ENCODE measurements around the gene PTPRO. TPM values are rescaled to one million over a fixed set of nuclear protein-coding genes. Genes with fewer than 3 reads are reported as not detected.

Gene PTPRO
- polyA plus RNA-seq, 1 of the 3 experiments (the other 2 are of a cell fraction) = 1.4 TPM

- Histone ChIP-seq H2AFZ (ENCODE audit: low read depth) (no peak overlapping the region), H3K9me2 (no peaks in the 10 kb centered on the region), H4K20me1 (ENCODE audit: insufficient read depth) (no peaks in the 10 kb centered on the region), H3K4me3 (ENCODE audit: low read depth in 2 of 2, low read length in 1 of 2) (no peak overlapping the region), H3K27me3 (ENCODE audit: insufficient read depth) (no peaks in the 10 kb centered on the region), H3K27ac (ENCODE audit: low read depth in 2 of 2, low read length in 1 of 2) (no peak overlapping the region), H3K36me3 (replicated peaks in 1 of 2; ENCODE audit: control insufficient read depth in 1 of 2, insufficient read depth in 2 of 2, low read length in 1 of 2) (no peaks in the 10 kb centered on the region), H3K4me2 (no peak overlapping the region), H3K79me2 (ENCODE audit: insufficient read depth) (no peaks in the 10 kb centered on the region), H3F3A (replicated peaks; ENCODE audit: insufficient read depth) (no peaks in the 10 kb centered on the region), H3K9me3 (no peaks in the 10 kb centered on the region), H3K9ac (no peak overlapping the region), H3K4me1 (ENCODE audit: control insufficient read depth in 1 of 2, insufficient read depth in 2 of 2, low read depth in 1 of 2, low read length in 1 of 2) (no peaks in the 10 kb centered on the region)
- ChIA-PET POLR2A (no interaction called here), CTCF (interaction anchor here (1.5 to 1.7 kb wide), 2 partner anchors 10 to 12 kb away, joined by 3 to 8 read pairs; no protein-coding TSS in a partner anchor)
- 92% methylated on average over 1 of the region's 1 CpG for WGBS (ENCODE audit: low lambda C conversion rate)
- no peak for TF ChIP-seq EP300 (IDR thresholded peaks at IDR 0.05; ENCODE audit: borderline replicate concordance in 1 of 2, low read depth in 1 of 2, low read length in 1 of 2)
- no peak for TF ChIP-seq NFIC (IDR thresholded peaks at IDR 0.05; ENCODE audit: borderline replicate concordance)
- DNase-seq = no peak
Measured at GRCh38 chr12:15574353-15574752, 252.0 kb downstream of the PTPRO start.

- CTCF ChIA-PET = no interaction called here
- Histone ChIP-seq H3K9me3 (no peaks in the 10 kb centered on the region), H3K9me2 (no peaks in the 10 kb centered on the region), H3K36me3 (replicated peaks in 1 of 2; ENCODE audit: control insufficient read depth in 1 of 2, insufficient read depth in 2 of 2, low read length in 1 of 2) (no peaks in the 10 kb centered on the region), H3K27ac (ENCODE audit: low read depth in 2 of 2, low read length in 1 of 2) (no peak overlapping the region), H3K4me1 (ENCODE audit: control insufficient read depth in 1 of 2, insufficient read depth in 2 of 2, low read depth in 1 of 2, low read length in 1 of 2) (no peaks in the 10 kb centered on the region), H4K20me1 (ENCODE audit: insufficient read depth) (no peaks in the 10 kb centered on the region), H3K27me3 (ENCODE audit: insufficient read depth) (no peaks in the 10 kb centered on the region), H3K9ac (no peak overlapping the region), H3K4me3 (ENCODE audit: low read depth in 2 of 2, low read length in 1 of 2) (no peak overlapping the region), H3K4me2 (no peak overlapping the region), H3K79me2 (ENCODE audit: insufficient read depth) (no peaks in the 10 kb centered on the region), H2AFZ (ENCODE audit: low read depth) (no peak overlapping the region), H3F3A (replicated peaks; ENCODE audit: insufficient read depth) (no peaks in the 10 kb centered on the region)
- POLR2A ChIA-PET = no interaction called here
- WGBS (ENCODE audit: low lambda C conversion rate) = 60% methylated on average over 3 of the region's 3 CpGs
- DNase-seq = no peak
- TF ChIP-seq JUND (IDR thresholded peaks at IDR 0.05) (no peak), TEAD4 (IDR thresholded peaks at IDR 0.05; ENCODE audit: borderline replicate concordance, insufficient read depth) (no peak), YY1 (IDR thresholded peaks at IDR 0.05; ENCODE audit: low read depth) (no peak), FOXJ3 (CRISPR knock-in tag; IDR thresholded peaks at IDR 0.05) (no peak), FOSL2 (IDR thresholded peaks at IDR 0.05; ENCODE audit: borderline replicate concordance, low read depth) (no peak), GATA2 (CRISPR knock-in tag; IDR thresholded peaks at IDR 0.05) (no peak), CHD2 (IDR thresholded peaks at IDR 0.05; ENCODE audit: low read length, partially characterized antibody) (no peak), ELF1 (IDR thresholded peaks at IDR 0.05) (no peak), MXI1 (IDR thresholded peaks at IDR 0.05; ENCODE audit: low read depth, low read length) (no peak), NRF1 (IDR thresholded peaks at IDR 0.05; ENCODE audit: low read depth, low read length) (no peak), IRF3 (IDR thresholded peaks at IDR 0.05; ENCODE audit: low read depth, low read length) (no peak)
Measured at GRCh38 chr12:15575671-15576541, 253.6 kb downstream of the PTPRO start.

All from SK-N-SH (cell line).